Astrocyte (in vitro differentiated cells and primary cell): ENCODE measurements around the gene ITGAE. TPM values are rescaled to one million over a fixed set of nuclear protein-coding genes. Genes with fewer than 3 reads are reported as not detected.

Experiments
- DNase-seq: peaks from one replicate; pipeline ENCODE4 v3.0.0-alpha.2; 2010; ENCODE audit warnings: low read depth
- FAIRE-seq: peaks from 2 replicates; lab custom pipeline; 2011; peaks lifted over from hg19 to GRCh38; lab: Jason Lieb, UNC
- H2AFZ ChIP-seq: 2 replicates; pipeline ENCODE4 v1.6.0; 2012; ENCODE audit warnings: low read depth, low read length, inconsistent platforms
- H3K27ac ChIP-seq: 2 replicates; pipeline ENCODE4 v1.5.1; 2011; ENCODE audit warnings: low read depth, low read length, inconsistent platforms
- H3K27me3 ChIP-seq: 2 replicates; pipeline ENCODE4 v1.6.0; 2011; ENCODE audit warnings: low read length, inconsistent platforms; ENCODE audit not compliant: insufficient read depth
- H3K36me3 ChIP-seq: 2 replicates; pipeline ENCODE4 v1.5.1; 2011; ENCODE audit warnings: low read length, inconsistent platforms; ENCODE audit not compliant: insufficient read depth
- H3K4me1 ChIP-seq: 2 replicates; pipeline ENCODE4 v1.5.1; 2011; ENCODE audit warnings: low read length, inconsistent platforms; ENCODE audit not compliant: insufficient read depth
- H3K4me2 ChIP-seq: 2 replicates; pipeline ENCODE4 v1.6.0; 2012; ENCODE audit warnings: low read length, inconsistent platforms
- H3K4me3 ChIP-seq: 2 replicates; pipeline ENCODE4 v1.5.1; 2011; ENCODE audit warnings: low read depth, mild to moderate bottlenecking, low read length, inconsistent platforms; ENCODE audit not compliant: insufficient read depth
- H3K79me2 ChIP-seq: 2 replicates; pipeline ENCODE4 v1.6.0; 2012; ENCODE audit warnings: mild to moderate bottlenecking, low read length, inconsistent platforms; ENCODE audit not compliant: insufficient read depth
- H3K9ac ChIP-seq: 2 replicates; pipeline ENCODE4 v1.6.0; 2012; ENCODE audit warnings: mild to moderate bottlenecking, low read length, inconsistent platforms
- H3K9me3 ChIP-seq: 2 replicates; pipeline ENCODE4 v1.5.1; 2012; ENCODE audit warnings: low read depth, mild to moderate bottlenecking, low read length, inconsistent platforms; ENCODE audit not compliant: insufficient read depth
- H4K20me1 ChIP-seq: 2 replicates; pipeline ENCODE4 v1.6.0; 2012; ENCODE audit warnings: low read length, inconsistent platforms; ENCODE audit not compliant: insufficient read depth
- H3K27ac Mint-ChIP-seq: one replicate; pipeline ENCODE4 v1.8.0; 2021; ENCODE audit warnings: mild to moderate bottlenecking, mixed read lengths; ENCODE audit not compliant: unreplicated experiment
- H3K27me3 Mint-ChIP-seq: one replicate; pipeline ENCODE4 v1.8.0; 2021; ENCODE audit warnings: low read depth, mixed read lengths; ENCODE audit not compliant: unreplicated experiment
- H3K36me3 Mint-ChIP-seq: one replicate; pipeline ENCODE4 v1.8.0; 2021; ENCODE audit warnings: low read depth, mixed read lengths; ENCODE audit not compliant: unreplicated experiment
- H3K4me1 Mint-ChIP-seq: one replicate; pipeline ENCODE4 v1.8.0; 2021; ENCODE audit warnings: low read depth, mixed read lengths; ENCODE audit not compliant: unreplicated experiment
- H3K4me3 Mint-ChIP-seq: one replicate; pipeline ENCODE4 v1.8.0; 2021; ENCODE audit warnings: mild to moderate bottlenecking, moderate library complexity, mixed read lengths; ENCODE audit not compliant: unreplicated experiment
- H3K9me3 Mint-ChIP-seq: one replicate; pipeline ENCODE4 v1.8.0; 2021; ENCODE audit warnings: mild to moderate bottlenecking, mixed read lengths; ENCODE audit not compliant: unreplicated experiment
- CTCF ChIP-seq: IDR thresholded peaks from 2 replicates; pipeline ENCODE4 v1.5.1; 2011; ENCODE audit warnings: low read depth, mild to moderate bottlenecking, inconsistent platforms, low read length, moderate library complexity; ENCODE audit not compliant: insufficient read depth
- EZH2 ChIP-seq: IDR thresholded peaks from 2 replicates; pipeline ENCODE4 v1.6.1; 2012; ENCODE audit warnings: mild to moderate bottlenecking, low read length, inconsistent platforms; ENCODE audit not compliant: insufficient read depth
- total RNA-seq: library from RNA; stranded (reverse); gene quantifications from 2 replicates; pipeline ENCODE4 v1.2.1, GENCODE V29; 2021

ITGAE gene
- total RNA-seq, 1 donor from 2014 or later, result 30.9 TPM

GRCh38 chr17:3812284-3812683 lies 11.3 kb upstream of the ITGAE start:
- H3K27ac ChIP-seq, result no peak overlapping the region
- TF ChIP-seq EZH2 (no peak), CTCF (no peak)
- peaks cover 22% of the 10 kb centered on the region for H3K36me3 ChIP-seq
- no peak overlapping the region for H2AFZ ChIP-seq
- H3K4me3 ChIP-seq, result no peak overlapping the region
- no peaks in the 10 kb centered on the region for H3K27me3 ChIP-seq
- no peak overlapping the region for H3K4me2 ChIP-seq
- no peak overlapping the region for H3K27ac Mint-ChIP-seq
- no peaks in the 10 kb centered on the region for H3K9me3 Mint-ChIP-seq
- H3K9ac ChIP-seq, result no peak overlapping the region
- no peak for DNase-seq
- peaks cover 17% of the 10 kb centered on the region for H3K36me3 Mint-ChIP-seq
- H3K27me3 Mint-ChIP-seq, result no peaks in the 10 kb centered on the region
- H4K20me1 ChIP-seq, result no peaks in the 10 kb centered on the region
- no peaks in the 10 kb centered on the region for H3K9me3 ChIP-seq
- H3K4me1 ChIP-seq, result peaks cover 11% of the 10 kb centered on the region
- H3K4me1 Mint-ChIP-seq, result no peaks in the 10 kb centered on the region
- FAIRE-seq, result no peak
- H3K4me3 Mint-ChIP-seq, result no peak overlapping the region
- peaks cover 3% of the 10 kb centered on the region for H3K79me2 ChIP-seq

GRCh38 chr17:3810019-3810418 lies 9.0 kb upstream of the ITGAE start:
- Histone ChIP-seq H3K4me1 (peaks cover 11% of the 10 kb centered on the region), H3K4me2 (no peak overlapping the region), H3K9me3 (no peaks in the 10 kb centered on the region), H3K9ac (no peak overlapping the region), H3K79me2 (peaks cover 3% of the 10 kb centered on the region), H4K20me1 (no peaks in the 10 kb centered on the region), H3K4me3 (no peak overlapping the region), H3K36me3 (peaks cover 23% of the 10 kb centered on the region), H2AFZ (no peak overlapping the region), H3K27me3 (no peaks in the 10 kb centered on the region), H3K27ac (no peak overlapping the region)
- no peak for DNase-seq
- Mint-ChIP-seq H3K4me3 (no peak overlapping the region), H3K27ac (no peak overlapping the region), H3K9me3 (no peaks in the 10 kb centered on the region), H3K27me3 (no peaks in the 10 kb centered on the region), H3K36me3 (peaks cover 14% of the 10 kb centered on the region), H3K4me1 (no peaks in the 10 kb centered on the region)
- no peak for TF ChIP-seq CTCF
- TF ChIP-seq EZH2, result no peak
- FAIRE-seq, result no peak

- Histone ChIP-seq H3K4me1 (peaks cover 17% of the 10 kb centered on the region), H2AFZ (no peak overlapping the region), H3K4me3 (no peak overlapping the region), H3K27ac (no peak overlapping the region), H3K4me2 (no peak overlapping the region), H3K27me3 (no peaks in the 10 kb centered on the region), H3K9ac (no peak overlapping the region), H3K36me3 (peaks cover 20% of the 10 kb centered on the region), H3K79me2 (peaks cover 3% of the 10 kb centered on the region), H4K20me1 (no peaks in the 10 kb centered on the region), H3K9me3 (no peaks in the 10 kb centered on the region)
- TF ChIP-seq EZH2 (no peak), CTCF (no peak)
- no peaks in the 10 kb centered on the region for H3K27me3 Mint-ChIP-seq
- FAIRE-seq (no peak), DNase-seq (no peak)
- no peaks in the 10 kb centered on the region for H3K4me1 Mint-ChIP-seq
- no peak overlapping the region for H3K4me3 Mint-ChIP-seq
- peaks cover 10% of the 10 kb centered on the region for H3K36me3 Mint-ChIP-seq
- H3K27ac Mint-ChIP-seq, result no peak overlapping the region
- H3K9me3 Mint-ChIP-seq, result no peaks in the 10 kb centered on the region
Observed at GRCh38 chr17:3809135-3809534, 8.1 kb upstream of the ITGAE start.
